Coronary artery (tissue), 2 donors: ENCODE results near the gene HINT1.

Source experiments
- DNase-seq: peaks from one replicate; pipeline ENCODE4 v3.0.0-alpha.2; 2017; ENCODE audit warnings: low spot score
- H3K27ac ChIP-seq, 2 donors: fragments of 200-600 bp; sonication (generic); one replicate each; pipeline ENCODE4 v1.5.1; 2016 to 2019
- H3K4me3 ChIP-seq: fragments of 200-600 bp; sonication (generic); 2 replicates; pipeline ENCODE4 v1.5.1; 2016; ENCODE audit warnings: mild to moderate bottlenecking, moderate library complexity
- CTCF ChIP-seq: fragments of 200-600 bp; sonication (generic); IDR thresholded peaks from one replicate; pipeline ENCODE4 v1.5.1; 2019; ENCODE audit warnings: antibody characterized with exemption

The HINT1 gene

GRCh38 chr5:131209175-131209505 is 44.1 kb upstream of the HINT1 start:
- Histone ChIP-seq H3K27ac (no peak overlapping the region), H3K4me3 (no peak overlapping the region)
- DNase-seq, result no peak
- no peak for TF ChIP-seq CTCF

- no peak overlapping the region for H3K27ac ChIP-seq
Observed at GRCh38 chr5:131206772-131207171, 41.7 kb upstream of the HINT1 start.

GRCh38 chr5:131206061-131206460 is 41.0 kb upstream of the HINT1 start:
- Histone ChIP-seq H3K27ac (no peak overlapping the region), H3K4me3 (no peak overlapping the region)
- TF ChIP-seq CTCF, result no peak
- no peak for DNase-seq

More at GRCh38 chr5:131206772-131207171, 41.7 kb upstream of the HINT1 start:
- no peak for DNase-seq
- H3K4me3 ChIP-seq, result no peak overlapping the region
- TF ChIP-seq CTCF, result no peak

GRCh38 chr5:131204964-131205363 is 39.9 kb upstream of the HINT1 start:
- Histone ChIP-seq H3K4me3 (no peak overlapping the region), H3K27ac (no peak overlapping the region)
- no peak for DNase-seq
- no peak for TF ChIP-seq CTCF

GRCh38 chr5:131200560-131200959 is 35.5 kb upstream of the HINT1 start:
- no peak for TF ChIP-seq CTCF
- Histone ChIP-seq H3K27ac (no peak overlapping the region), H3K4me3 (no peak overlapping the region)
- no peak for DNase-seq

- Histone ChIP-seq H3K4me3 (no peak overlapping the region), H3K27ac (no peak overlapping the region)
- TF ChIP-seq CTCF, result no peak
- no peak for DNase-seq
Observed at GRCh38 chr5:131198625-131199024, 33.6 kb upstream of the HINT1 start.

- DNase-seq, result no peak
- Histone ChIP-seq H3K4me3 (no peak overlapping the region), H3K27ac (no peak overlapping the region)
- TF ChIP-seq CTCF, result no peak
Observed at GRCh38 chr5:131196331-131196730, 31.3 kb upstream of the HINT1 start.
